Large intestine (tissue), 3 donors: ENCODE results near the gene HDHD2. TPM values are rescaled to one million over a fixed set of nuclear protein-coding genes. Genes with fewer than 3 reads are reported as not detected.

Experiments used
- DNase-seq, 2 donors: peaks; one replicate each; pipeline versions ENCODE4 v3.0.0 to v3.0.0-alpha.2; 2013
- H3K27ac ChIP-seq: one replicate; pipeline ENCODE4 v1.5.1; 2013; ENCODE audit warnings: low read length
- H3K27me3 ChIP-seq: 2 replicates; pipeline ENCODE4 v1.6.1; 2013; ENCODE audit warnings: low read length; ENCODE audit not compliant: control insufficient read depth, insufficient read depth
- H3K36me3 ChIP-seq: 2 replicates; pipeline ENCODE4 v1.6.1; 2013; ENCODE audit warnings: low read length; ENCODE audit not compliant: control insufficient read depth, insufficient read depth
- H3K4me1 ChIP-seq: one replicate; pipeline ENCODE4 v1.6.1; 2013; ENCODE audit warnings: low read length; ENCODE audit not compliant: control insufficient read depth, insufficient read depth
- H3K4me3 ChIP-seq: one replicate; pipeline ENCODE4 v1.5.1; 2013; ENCODE audit warnings: low read length
- H3K9me3 ChIP-seq: one replicate; pipeline ENCODE4 v1.6.1; 2013; ENCODE audit warnings: mild to moderate bottlenecking, low read depth, low read length, moderate library complexity; ENCODE audit not compliant: control insufficient read depth
- WGBS: methylation state at CpG from one replicate; pipeline ENCODE4 v1.1.5; 2013; ENCODE audit warnings: low lambda C conversion rate; ENCODE audit not compliant: insufficient coverage; 5-methylcytosine and 5-hydroxymethylcytosine counted together
- polyA plus RNA-seq: library from polyadenylated mRNA; unstranded; fragments of 120-200 nt; gene quantifications from one replicate; pipeline ENCODE4 v1.2.1, GENCODE V29; 2013

Gene HDHD2
- polyA plus RNA-seq, 1 donor = 37.5 TPM

DNA sequence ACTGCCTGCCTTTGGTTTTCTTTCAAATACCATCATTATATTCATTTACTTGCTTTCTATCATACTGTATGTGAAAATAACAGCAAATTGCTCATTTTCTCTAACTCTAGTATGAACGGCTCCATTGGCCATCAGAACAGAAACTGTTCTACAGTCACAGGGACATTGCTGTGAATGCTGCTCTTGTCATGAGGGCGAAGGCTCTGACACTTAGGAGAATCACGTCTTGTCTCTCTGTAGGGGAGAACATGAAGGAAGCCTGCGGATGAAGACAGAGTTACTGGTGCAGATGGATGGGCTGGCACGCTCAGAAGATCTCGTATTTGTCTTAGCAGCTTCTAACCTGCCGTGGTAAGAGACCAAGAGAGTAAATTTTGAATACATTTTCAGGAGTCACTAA, 73.2 kb downstream of the HDHD2 start:
- H3K27ac ChIP-seq = no peak overlapping the region
- H3K36me3 ChIP-seq = no peaks in the 10 kb centered on the region
- WGBS = 100% methylated on average over 1 of the region's 7 CpGs
- H3K9me3 ChIP-seq = no peaks in the 10 kb centered on the region
- H3K4me3 ChIP-seq = no peak overlapping the region
- no peak for DNase-seq
- no peaks in the 10 kb centered on the region for H3K4me1 ChIP-seq
- no peaks in the 10 kb centered on the region for H3K27me3 ChIP-seq

DNA sequence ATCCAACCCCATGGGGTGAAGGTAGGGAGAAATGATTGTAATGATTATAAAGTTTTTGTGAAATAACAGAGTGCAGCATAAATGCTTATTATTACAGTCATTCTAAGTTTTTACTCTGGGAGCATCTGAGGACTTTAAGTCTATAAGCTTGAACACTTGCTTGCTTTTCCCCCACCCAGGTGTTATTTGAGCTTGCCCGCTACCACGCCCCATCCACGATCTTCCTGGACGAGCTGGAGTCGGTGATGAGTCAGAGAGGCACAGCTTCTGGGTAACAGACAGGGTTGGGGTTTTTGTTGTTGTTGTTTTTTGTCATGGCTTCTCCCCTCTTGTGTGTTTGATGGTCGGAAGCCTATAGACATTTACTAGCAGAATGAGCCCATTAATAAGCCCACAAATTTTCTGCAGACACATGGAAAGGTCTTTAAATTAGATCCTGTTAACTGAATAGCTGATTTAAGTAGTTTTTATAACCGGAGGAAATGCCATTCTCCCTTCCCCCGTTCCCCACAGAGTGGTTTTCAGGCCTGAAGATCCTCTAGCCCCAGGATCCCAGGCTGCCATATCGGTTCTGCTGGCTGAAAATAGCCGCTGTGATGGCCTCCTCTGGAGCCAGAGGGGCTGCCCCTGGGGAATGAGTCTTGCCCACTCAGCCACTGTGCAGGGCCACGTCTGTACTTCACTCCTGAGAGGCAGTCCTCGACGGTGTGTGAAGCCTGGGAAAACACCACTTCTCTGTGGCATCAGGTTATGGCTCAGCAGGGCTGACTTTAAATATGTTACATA, 75.0 kb downstream of the HDHD2 start:
- Histone ChIP-seq H3K9me3 (no peaks in the 10 kb centered on the region), H3K4me1 (no peaks in the 10 kb centered on the region), H3K27me3 (no peaks in the 10 kb centered on the region), H3K27ac (no peak overlapping the region), H3K36me3 (no peaks in the 10 kb centered on the region), H3K4me3 (no peak overlapping the region)
- no peak for DNase-seq
- WGBS = 100% methylated on average over 1 of the region's 13 CpGs

GRCh38 chr18:47067648-47068047, 82.7 kb downstream of the HDHD2 start:
- DNase-seq = no peak
- H3K9me3 ChIP-seq = no peaks in the 10 kb centered on the region
- no peaks in the 10 kb centered on the region for H3K4me1 ChIP-seq
- no CpG with 5 or more reads among the region's 3 CpGs for WGBS
- no peak overlapping the region for H3K4me3 ChIP-seq
- no peaks in the 10 kb centered on the region for H3K27me3 ChIP-seq
- no peak overlapping the region for H3K27ac ChIP-seq
- no peaks in the 10 kb centered on the region for H3K36me3 ChIP-seq

DNA sequence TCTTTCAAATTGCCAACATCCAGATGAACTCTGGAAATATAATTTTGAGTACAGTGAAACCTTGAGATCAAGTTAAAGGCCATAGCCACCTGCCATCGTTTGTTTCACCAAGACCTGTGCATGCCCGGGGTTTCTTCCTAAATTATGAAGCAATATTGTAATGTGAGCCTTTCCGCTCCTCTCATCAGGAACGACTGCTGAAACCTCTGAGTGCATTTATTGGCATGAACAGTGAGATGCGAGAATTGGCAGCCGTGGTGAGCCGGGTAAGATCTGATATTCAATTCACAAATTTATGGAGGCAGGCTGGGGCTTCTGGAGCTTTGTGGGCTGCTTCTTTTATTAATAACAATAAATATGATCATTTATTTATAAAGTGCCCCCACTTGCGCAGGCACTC, 87.2 kb downstream of the HDHD2 start:
- Histone ChIP-seq H3K36me3 (no peaks in the 10 kb centered on the region), H3K4me1 (no peaks in the 10 kb centered on the region), H3K27me3 (no peaks in the 10 kb centered on the region), H3K4me3 (no peak overlapping the region), H3K9me3 (no peaks in the 10 kb centered on the region), H3K27ac (no peak overlapping the region)
- no peak for DNase-seq
- WGBS = no CpG with 5 or more reads among the region's 8 CpGs

- no peak for DNase-seq
- Histone ChIP-seq H3K4me3 (no peak overlapping the region), H3K27me3 (no peaks in the 10 kb centered on the region), H3K4me1 (no peaks in the 10 kb centered on the region), H3K27ac (no peak overlapping the region), H3K9me3 (no peaks in the 10 kb centered on the region), H3K36me3 (no peaks in the 10 kb centered on the region)
- no CpG with 5 or more reads among the region's 2 CpGs for WGBS
Observed at GRCh38 chr18:47062471-47062870, 87.8 kb downstream of the HDHD2 start.

Other genes with a start within 250 kb of the HDHD2 start
- 13.1 TPM for gene PIAS2, start 233.0 kb downstream of the HDHD2 start, polyA plus RNA-seq
- gene KATNAL2, start 232.9 kb downstream of the HDHD2 start, polyA plus RNA-seq = 2.3 TPM
- gene ELOA2, start 114.9 kb downstream of the HDHD2 start, polyA plus RNA-seq = 0.01 TPM
- gene IER3IP1, start 25.9 kb upstream of the HDHD2 start, polyA plus RNA-seq = 30.9 TPM
- gene SKOR2, start 101.2 kb upstream of the HDHD2 start, polyA plus RNA-seq = not detected